GM19239 (cell line): Measurements from ENCODE around the gene NF1.
"Not testable (repeated sequence)": the region's sequence is repeated elsewhere in the genome, so short reads cannot be mapped to it uniquely, and the experiment has no call there.

Experiments used
- DNase-seq: peaks from one replicate; pipeline ENCODE4 v3.0.0; 2011; ENCODE audit warnings: low spot score; ENCODE audit not compliant: insufficient read length
- FAIRE-seq: peaks from 2 replicates; lab custom pipeline; 2011; peaks lifted over from hg19 to GRCh38; lab: Jason Lieb, UNC

Gene NF1

GRCh38 chr17:31373150-31374093, 278.6 kb downstream of the NF1 start:
- FAIRE-seq (peak; percentile 96), DNase-seq (no peak)

- no peak for DNase-seq
- peak; percentile 87 for FAIRE-seq
Observed at GRCh38 chr17:31374094-31374447, 279.3 kb downstream of the NF1 start.

GRCh38 chr17:31374503-31374902, 279.7 kb downstream of the NF1 start:
- DNase-seq (no peak), FAIRE-seq (no peak)

GRCh38 chr17:31378638-31379037, 283.9 kb downstream of the NF1 start:
- DNase-seq (no peak), FAIRE-seq (no peak)

- FAIRE-seq (no peak), DNase-seq (no peak)
Observed at GRCh38 chr17:31379597-31380205, 284.9 kb downstream of the NF1 start.

GRCh38 chr17:31381165-31381668, 286.4 kb downstream of the NF1 start:
- DNase-seq: no peak
- no peak for FAIRE-seq

GRCh38 chr17:31382668-31383275, 288.0 kb downstream of the NF1 start:
- FAIRE-seq, DNase-seq: not testable (repeated sequence)

- not testable (repeated sequence) for FAIRE-seq, DNase-seq
Observed at GRCh38 chr17:31383488-31383887, 288.7 kb downstream of the NF1 start.

- DNase-seq (no peak), FAIRE-seq (no peak)
Observed at GRCh38 chr17:31385428-31386285, 290.9 kb downstream of the NF1 start.

GRCh38 chr17:31386542-31387075, 291.8 kb downstream of the NF1 start:
- DNase-seq (no peak), FAIRE-seq (no peak)

- no peak for FAIRE-seq
- DNase-seq: no peak
Observed at GRCh38 chr17:31387438-31387837, 292.7 kb downstream of the NF1 start.

GRCh38 chr17:31388351-31388750, 293.6 kb downstream of the NF1 start:
- no peak for FAIRE-seq
- no peak for DNase-seq

- FAIRE-seq (no peak), DNase-seq (peak; percentile 79)
Observed at GRCh38 chr17:31388770-31389656, 294.2 kb downstream of the NF1 start.

- DNase-seq: no peak
Observed at GRCh38 chr17:31389657-31390381, 295.0 kb downstream of the NF1 start.

GRCh38 chr17:31390426-31390747, 295.6 kb downstream of the NF1 start:
- FAIRE-seq (no peak), DNase-seq (no peak)

More at GRCh38 chr17:31389657-31390381, 295.0 kb downstream of the NF1 start:
- FAIRE-seq: no peak

GRCh38 chr17:31390748-31391495, 296.1 kb downstream of the NF1 start:
- FAIRE-seq (no peak), DNase-seq (no peak)

- FAIRE-seq: no peak
- no peak for DNase-seq
Observed at GRCh38 chr17:31391496-31391949, 296.7 kb downstream of the NF1 start, which contains the start of gene RAB11FIP4. TSS of gene RAB11FIP4 (plus strand) at chr17:31391675. CDS start at chr17:31391853, 178 bp downstream.
